ENCODE results near the gene HK1.

The HK1 gene

GRCh38 chr10:69383558-69383957 is 105.3 kb downstream of the HK1 start:
- TF ChIP-seq EZH2phosphoT487 (IDR thresholded peaks at IDR 0.05; ENCODE audit: low read length), result no peak
- no peak for TF ChIP-seq EZH2 (optimal IDR thresholded peaks at IDR 0.05; ENCODE audit: low read depth, low read length)
- no peak for TF ChIP-seq CTCF (IDR thresholded peaks at IDR 0.05; ENCODE audit: low read length)
- Histone ChIP-seq H2AFZ (ENCODE audit: low read length) (no peak overlapping the region), H3K9me2 (replicated peaks; ENCODE audit: insufficient read depth, low read length) (no peaks in the 10 kb centered on the region), H3K36me3 (replicated peaks; ENCODE audit: insufficient read depth, low read length) (no peaks in the 10 kb centered on the region), H3K4me1 (ENCODE audit: low read length) (no peaks in the 10 kb centered on the region), H3K27ac (ENCODE audit: low read length) (no peak overlapping the region), H3K27me3 (replicated peaks; ENCODE audit: insufficient read depth, low read length) (no peaks in the 10 kb centered on the region), H3K79me2 (ENCODE audit: low read length) (no peaks in the 10 kb centered on the region), H3F3A (ENCODE audit: insufficient read depth, low read length) (no peaks in the 10 kb centered on the region), H3K9me3 (replicated peaks; ENCODE audit: insufficient read depth, low read length) (no peaks in the 10 kb centered on the region), H3K4me2 (ENCODE audit: low read depth, low read length) (no peak overlapping the region), H3K9ac (ENCODE audit: low read length) (no peak overlapping the region), H3K4me3 (ENCODE audit: low read length) (no peak overlapping the region), H4K20me1 (ENCODE audit: insufficient read depth, low read length) (no peaks in the 10 kb centered on the region)
- no peak for DNase-seq

GRCh38 chr10:69384320-69384719 is 106.0 kb downstream of the HK1 start:
- no peak overlapping the region for H2AFZ ChIP-seq (ENCODE audit: low read length)
- no peak overlapping the region for H3K4me3 ChIP-seq (ENCODE audit: low read length)
- H3K9me2 ChIP-seq (replicated peaks; ENCODE audit: insufficient read depth, low read length), result no peaks in the 10 kb centered on the region
- no peak overlapping the region for H3K27ac ChIP-seq (ENCODE audit: low read length)
- no peaks in the 10 kb centered on the region for H3K36me3 ChIP-seq (replicated peaks; ENCODE audit: insufficient read depth, low read length)
- no peaks in the 10 kb centered on the region for H4K20me1 ChIP-seq (ENCODE audit: insufficient read depth, low read length)
- no peaks in the 10 kb centered on the region for H3K27me3 ChIP-seq (replicated peaks; ENCODE audit: insufficient read depth, low read length)
- TF ChIP-seq EZH2 (optimal IDR thresholded peaks at IDR 0.05; ENCODE audit: low read depth, low read length), result no peak
- no peak for DNase-seq
- no peak overlapping the region for H3K9ac ChIP-seq (ENCODE audit: low read length)
- no peaks in the 10 kb centered on the region for H3F3A ChIP-seq (ENCODE audit: insufficient read depth, low read length)
- H3K4me1 ChIP-seq (ENCODE audit: low read length), result no peaks in the 10 kb centered on the region
- H3K79me2 ChIP-seq (ENCODE audit: low read length), result no peaks in the 10 kb centered on the region
- no peak overlapping the region for H3K4me2 ChIP-seq (ENCODE audit: low read depth, low read length)
- H3K9me3 ChIP-seq (replicated peaks; ENCODE audit: insufficient read depth, low read length), result no peaks in the 10 kb centered on the region

GRCh38 chr10:69385454-69386350 is 107.4 kb downstream of the HK1 start:
- Histone ChIP-seq H3K79me2 (ENCODE audit: low read length) (no peaks in the 10 kb centered on the region), H4K20me1 (ENCODE audit: insufficient read depth, low read length) (no peaks in the 10 kb centered on the region), H3K27me3 (replicated peaks; ENCODE audit: insufficient read depth, low read length) (no peaks in the 10 kb centered on the region), H3K9me3 (replicated peaks; ENCODE audit: insufficient read depth, low read length) (no peaks in the 10 kb centered on the region), H3K36me3 (replicated peaks; ENCODE audit: insufficient read depth, low read length) (no peaks in the 10 kb centered on the region), H3K4me2 (ENCODE audit: low read depth, low read length) (no peak overlapping the region), H3K4me1 (ENCODE audit: low read length) (no peaks in the 10 kb centered on the region), H3K9ac (ENCODE audit: low read length) (no peak overlapping the region), H3K27ac (ENCODE audit: low read length) (no peak overlapping the region), H3F3A (ENCODE audit: insufficient read depth, low read length) (no peaks in the 10 kb centered on the region), H3K4me3 (ENCODE audit: low read length) (no peak overlapping the region), H2AFZ (ENCODE audit: low read length) (no peak overlapping the region), H3K9me2 (replicated peaks; ENCODE audit: insufficient read depth, low read length) (no peaks in the 10 kb centered on the region)
- no peak for TF ChIP-seq EZH2 (optimal IDR thresholded peaks at IDR 0.05; ENCODE audit: low read depth, low read length)
- TF ChIP-seq EZH2phosphoT487 (IDR thresholded peaks at IDR 0.05; ENCODE audit: low read length), result no peak
- no peak for TF ChIP-seq CTCF (IDR thresholded peaks at IDR 0.05; ENCODE audit: low read length)
- DNase-seq, result no peak

- H3K36me3 ChIP-seq (replicated peaks; ENCODE audit: insufficient read depth, low read length), result no peaks in the 10 kb centered on the region
- no peaks in the 10 kb centered on the region for H3K9me2 ChIP-seq (replicated peaks; ENCODE audit: insufficient read depth, low read length)
- H3K27me3 ChIP-seq (replicated peaks; ENCODE audit: insufficient read depth, low read length), result no peaks in the 10 kb centered on the region
These were observed 109.2 kb downstream of the HK1 start for GRCh38 chr10:69387500-69387899.

More at GRCh38 chr10:69387500-69387899, 109.2 kb downstream of the HK1 start:
- H3K9me3 ChIP-seq (replicated peaks; ENCODE audit: insufficient read depth, low read length), result no peaks in the 10 kb centered on the region
- H4K20me1 ChIP-seq (ENCODE audit: insufficient read depth, low read length), result no peaks in the 10 kb centered on the region
- H3K27ac ChIP-seq (ENCODE audit: low read length), result no peak overlapping the region
- H3K79me2 ChIP-seq (ENCODE audit: low read length), result no peaks in the 10 kb centered on the region
- TF ChIP-seq EZH2 (optimal IDR thresholded peaks at IDR 0.05; ENCODE audit: low read depth, low read length) (no peak), EZH2phosphoT487 (IDR thresholded peaks at IDR 0.05; ENCODE audit: low read length) (no peak), CTCF (IDR thresholded peaks at IDR 0.05; ENCODE audit: low read length) (no peak)
- no peaks in the 10 kb centered on the region for H3F3A ChIP-seq (ENCODE audit: insufficient read depth, low read length)
- no peak overlapping the region for H3K4me2 ChIP-seq (ENCODE audit: low read depth, low read length)
- H3K9ac ChIP-seq (ENCODE audit: low read length), result no peak overlapping the region
- H3K4me3 ChIP-seq (ENCODE audit: low read length), result no peak overlapping the region
- DNase-seq, result no peak
- H2AFZ ChIP-seq (ENCODE audit: low read length), result no peak overlapping the region
- no peaks in the 10 kb centered on the region for H3K4me1 ChIP-seq (ENCODE audit: low read length)

Measured in MM.1S (cell line).